Vagina (tissue), 2 donors: ENCODE measurements around the gene AADACL4.

ENCODE experiments used
- POLR2AphosphoS5 ChIP-seq, 2 donors: sonication (generic); formaldehyde crosslinking; IDR thresholded peaks; one replicate each; pipeline ENCODE4 v1.9.0; 2017; ENCODE audit warnings: antibody characterized with exemption in 2 of 2, mild to moderate bottlenecking in 2 of 2, low read depth in 1 of 2; ENCODE audit not compliant: insufficient read depth in 1 of 2
- TF ChIP-seq, protein P1 (sequence below), 3 experiments: fragments of 450-650 bp in 2 of 3; fragments of 200-600 bp in 1 of 3; sonication (generic) in 1 of 3; IDR thresholded peaks; one replicate each; pipeline ENCODE4 v1.5.1; 2017 to 2019; ENCODE audit warnings: antibody characterized with exemption in 3 of 3, mild to moderate bottlenecking in 2 of 3, moderate library complexity in 2 of 3

DNA sequence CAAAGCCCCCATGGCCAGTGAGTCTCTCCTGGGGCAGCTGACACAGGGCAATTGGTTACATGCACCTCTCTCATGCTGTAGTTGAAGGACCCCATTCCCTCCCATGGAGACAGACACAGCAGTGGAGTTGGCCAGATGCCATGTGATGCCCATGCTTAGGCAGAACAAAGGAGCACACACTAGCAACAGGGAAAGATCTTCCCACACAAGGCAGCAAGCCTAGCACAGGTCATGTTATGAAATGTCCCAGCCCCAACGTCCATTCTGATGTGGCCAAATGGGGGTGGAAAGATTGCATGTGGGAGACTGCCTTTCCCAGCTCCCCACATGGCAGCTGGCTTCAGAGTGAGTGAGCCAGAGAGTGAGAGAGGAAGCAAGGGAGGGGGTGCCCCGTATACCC is 34.5 kb downstream of the AADACL4 start:
- no peak for TF ChIP-seq POLR2AphosphoS5 (IDR thresholded peaks at IDR 0.05; ENCODE audit: insufficient read depth in 1 of 2, low read depth in 1 of 2)
- TF ChIP-seq, protein P1, sequence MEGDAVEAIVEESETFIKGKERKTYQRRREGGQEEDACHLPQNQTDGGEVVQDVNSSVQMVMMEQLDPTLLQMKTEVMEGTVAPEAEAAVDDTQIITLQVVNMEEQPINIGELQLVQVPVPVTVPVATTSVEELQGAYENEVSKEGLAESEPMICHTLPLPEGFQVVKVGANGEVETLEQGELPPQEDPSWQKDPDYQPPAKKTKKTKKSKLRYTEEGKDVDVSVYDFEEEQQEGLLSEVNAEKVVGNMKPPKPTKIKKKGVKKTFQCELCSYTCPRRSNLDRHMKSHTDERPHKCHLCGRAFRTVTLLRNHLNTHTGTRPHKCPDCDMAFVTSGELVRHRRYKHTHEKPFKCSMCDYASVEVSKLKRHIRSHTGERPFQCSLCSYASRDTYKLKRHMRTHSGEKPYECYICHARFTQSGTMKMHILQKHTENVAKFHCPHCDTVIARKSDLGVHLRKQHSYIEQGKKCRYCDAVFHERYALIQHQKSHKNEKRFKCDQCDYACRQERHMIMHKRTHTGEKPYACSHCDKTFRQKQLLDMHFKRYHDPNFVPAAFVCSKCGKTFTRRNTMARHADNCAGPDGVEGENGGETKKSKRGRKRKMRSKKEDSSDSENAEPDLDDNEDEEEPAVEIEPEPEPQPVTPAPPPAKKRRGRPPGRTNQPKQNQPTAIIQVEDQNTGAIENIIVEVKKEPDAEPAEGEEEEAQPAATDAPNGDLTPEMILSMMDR (IDR thresholded peaks at IDR 0.05), result no peak
